Colonic mucosa (tissue), 4 donors: ENCODE data around the gene PMPCA. TPM values are rescaled to one million over a fixed set of nuclear protein-coding genes. Genes with fewer than 3 reads are reported as not detected.

Experiments used
- DNase-seq: peaks from one replicate; pipeline ENCODE4 v3.0.0-alpha.2; 2020
- H3K27ac ChIP-seq: fragments of 200-600 bp; one replicate; pipeline ENCODE4 v1.8.0; 2021
- H3K27me3 ChIP-seq: fragments of 200-600 bp; one replicate; pipeline ENCODE4 v1.8.0; 2021
- H3K36me3 ChIP-seq: fragments of 200-600 bp; one replicate; pipeline ENCODE4 v1.8.0; 2021
- H3K4me1 ChIP-seq: fragments of 200-600 bp; one replicate; pipeline ENCODE4 v1.8.0; 2021; ENCODE audit warnings: mild to moderate bottlenecking
- H3K4me3 ChIP-seq: fragments of 200-600 bp; one replicate; pipeline ENCODE4 v1.8.0; 2021
- H3K9ac ChIP-seq, 2 donors: one replicate each; pipeline ENCODE4 v1.7.0; 2013; ENCODE audit warnings: control low read depth in 2 of 2, low read depth in 2 of 2, low read length in 2 of 2
- H3K9me3 ChIP-seq: fragments of 200-600 bp; one replicate; pipeline ENCODE4 v1.8.0; 2021
- intact Hi-C: fragments of 100-400 bp; cut with DNase I; formaldehyde crosslinking; loops from one replicate; pipeline ENCODE4 v1.14.1; 2022
- total RNA-seq, 2 donors: library from RNA; stranded (reverse); fragmentation: NEBNext Ultra II Directional in 1 of 2; extraction: Animal tissue kit (Norgen Biotek cat#: 25700) in 1 of 2; gene quantifications; one replicate each; pipeline ENCODE4 v1.2.1, GENCODE V29; 2021
- TF ChIP-seq, protein P1 (sequence below): fragments of 200-600 bp; IDR thresholded peaks from one replicate; pipeline ENCODE4 v1.8.0; 2022; ENCODE audit warnings: antibody characterized with exemption, mild to moderate bottlenecking
- donor health status: healthy.
- donor health status: DM: no; HTN: no; CAD: no.
- donor health status: DM: no; HTN: no; CAD: no.

Gene PMPCA
- total RNA-seq, 2 donors from 2014 or later, result 56.1 to 60.9 TPM

GRCh38 chr9:136396219-136396515 is 14.3 kb upstream of the PMPCA start:
- TF ChIP-seq, protein P1, sequence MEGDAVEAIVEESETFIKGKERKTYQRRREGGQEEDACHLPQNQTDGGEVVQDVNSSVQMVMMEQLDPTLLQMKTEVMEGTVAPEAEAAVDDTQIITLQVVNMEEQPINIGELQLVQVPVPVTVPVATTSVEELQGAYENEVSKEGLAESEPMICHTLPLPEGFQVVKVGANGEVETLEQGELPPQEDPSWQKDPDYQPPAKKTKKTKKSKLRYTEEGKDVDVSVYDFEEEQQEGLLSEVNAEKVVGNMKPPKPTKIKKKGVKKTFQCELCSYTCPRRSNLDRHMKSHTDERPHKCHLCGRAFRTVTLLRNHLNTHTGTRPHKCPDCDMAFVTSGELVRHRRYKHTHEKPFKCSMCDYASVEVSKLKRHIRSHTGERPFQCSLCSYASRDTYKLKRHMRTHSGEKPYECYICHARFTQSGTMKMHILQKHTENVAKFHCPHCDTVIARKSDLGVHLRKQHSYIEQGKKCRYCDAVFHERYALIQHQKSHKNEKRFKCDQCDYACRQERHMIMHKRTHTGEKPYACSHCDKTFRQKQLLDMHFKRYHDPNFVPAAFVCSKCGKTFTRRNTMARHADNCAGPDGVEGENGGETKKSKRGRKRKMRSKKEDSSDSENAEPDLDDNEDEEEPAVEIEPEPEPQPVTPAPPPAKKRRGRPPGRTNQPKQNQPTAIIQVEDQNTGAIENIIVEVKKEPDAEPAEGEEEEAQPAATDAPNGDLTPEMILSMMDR, result no peak
- Histone ChIP-seq H3K4me3 (no peak overlapping the region), H3K4me1 (peaks cover 16% of the 10 kb centered on the region), H3K27me3 (no peaks in the 10 kb centered on the region), H3K9ac (no peak overlapping the region), H3K27ac (no peak overlapping the region), H3K36me3 (peaks cover 6% of the 10 kb centered on the region), H3K9me3 (no peaks in the 10 kb centered on the region)
- DNase-seq, result no peak
- intact Hi-C loops, result no loop called here

- Histone ChIP-seq H3K9ac (no peak overlapping the region), H3K27me3 (no peaks in the 10 kb centered on the region), H3K4me1 (peaks cover 16% of the 10 kb centered on the region), H3K27ac (no peak overlapping the region), H3K36me3 (no peaks in the 10 kb centered on the region), H3K9me3 (no peaks in the 10 kb centered on the region), H3K4me3 (no peak overlapping the region)
- intact Hi-C loops, result no loop called here
- DNase-seq, result no peak
- TF ChIP-seq, protein P1, result no peak
Observed at GRCh38 chr9:136397643-136398042, 12.8 kb upstream of the PMPCA start.

DNA sequence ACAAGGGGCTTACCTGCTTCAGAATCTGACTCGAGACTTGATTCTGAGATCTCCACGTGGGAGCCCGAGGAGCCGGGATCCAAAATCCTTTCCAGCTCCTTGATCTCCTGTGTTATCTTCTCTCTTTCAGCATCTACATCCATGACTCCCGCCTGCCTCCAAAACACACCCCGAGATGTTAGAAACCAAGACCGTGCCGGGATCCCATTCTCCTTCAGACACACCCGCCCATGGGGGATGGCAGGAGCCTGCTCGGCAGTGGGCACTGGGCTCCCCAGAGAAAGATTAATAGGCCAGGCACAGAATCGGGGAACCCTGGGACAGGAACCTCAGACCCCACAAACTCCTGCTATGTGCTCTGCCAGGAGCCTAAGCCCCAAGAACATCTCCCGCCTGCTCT is 12.2 kb upstream of the PMPCA start:
- H3K9ac ChIP-seq, result no peak overlapping the region

GRCh38 chr9:136399176-136400037 is 11.1 kb upstream of the PMPCA start:
- no peak for DNase-seq
- Histone ChIP-seq H3K4me3 (peak overlapping the region; percentile 97), H3K9me3 (no peaks in the 10 kb centered on the region), H3K27ac (no peak overlapping the region), H3K4me1 (peaks cover 16% of the 10 kb centered on the region), H3K36me3 (no peaks in the 10 kb centered on the region), H3K27me3 (no peaks in the 10 kb centered on the region), H3K9ac (peak overlapping the region; percentile 80 to 88)
- TF ChIP-seq, protein P1, result no peak
- intact Hi-C loops, result loop anchor here (10.0 kb wide), 1 partner anchor 55 kb away; no protein-coding TSS in a partner anchor

More for the DNA sequence above, 12.2 kb upstream of the PMPCA start:
- Histone ChIP-seq H3K27ac (no peak overlapping the region), H3K4me1 (peaks cover 16% of the 10 kb centered on the region), H3K27me3 (no peaks in the 10 kb centered on the region), H3K36me3 (no peaks in the 10 kb centered on the region), H3K9me3 (no peaks in the 10 kb centered on the region), H3K4me3 (no peak overlapping the region)
- TF ChIP-seq, protein P1, result no peak
- intact Hi-C loops, result no loop called here
- DNase-seq, result no peak

- peaks cover 16% of the 10 kb centered on the region for H3K4me1 ChIP-seq
- no peak within 1 kb of the TSS for H3K27ac ChIP-seq
Observed at GRCh38 chr9:136400038-136400834, 10.2 kb upstream of the PMPCA start, which contains the start of gene SNAPC4. Gene SNAPC4 (minus strand): TSS chr9:136400170. CDS start chr9:136398428, 1,742 bp downstream.

More at GRCh38 chr9:136400038-136400834, 10.2 kb upstream of the PMPCA start, which contains the start of gene SNAPC4:
- no peaks in the 10 kb centered on the region for H3K36me3 ChIP-seq
- no peaks in the 10 kb centered on the region for H3K9me3 ChIP-seq
- H3K27me3 ChIP-seq, result no peaks in the 10 kb centered on the region
- intact Hi-C loops, result loop anchor here (10.0 kb wide), 1 partner anchor 55 kb away; no protein-coding TSS in a partner anchor
- peak; percentile 87 for DNase-seq
- H3K4me3 ChIP-seq, result peak within 1 kb of the TSS; percentile 97
- TF ChIP-seq, protein P1, result peak; percentile 97
- peak within 1 kb of the TSS; percentile 80 to 88 for H3K9ac ChIP-seq
